AG09309 (cell line): ENCODE data around the gene ALX3.

Experiments used
- DNase-seq: peaks from one replicate; pipeline ENCODE4 v3.0.0-alpha.2; 2010; ENCODE audit warnings: low read depth
- H3K4me3 ChIP-seq: 2 replicates; pipeline ENCODE4 v1.5.1; 2011; ENCODE audit warnings: mild to moderate bottlenecking, low read depth, low read length, moderate library complexity; ENCODE audit not compliant: control insufficient read depth
- TF ChIP-seq, protein P1 (sequence below): IDR thresholded peaks from 2 replicates; pipeline ENCODE4 v1.5.1; 2011; ENCODE audit warnings: mild to moderate bottlenecking, low read depth, low read length, inconsistent platforms; ENCODE audit not compliant: insufficient read depth, control insufficient read depth; ENCODE audit errors: missing control alignments

The ALX3 gene

DNA sequence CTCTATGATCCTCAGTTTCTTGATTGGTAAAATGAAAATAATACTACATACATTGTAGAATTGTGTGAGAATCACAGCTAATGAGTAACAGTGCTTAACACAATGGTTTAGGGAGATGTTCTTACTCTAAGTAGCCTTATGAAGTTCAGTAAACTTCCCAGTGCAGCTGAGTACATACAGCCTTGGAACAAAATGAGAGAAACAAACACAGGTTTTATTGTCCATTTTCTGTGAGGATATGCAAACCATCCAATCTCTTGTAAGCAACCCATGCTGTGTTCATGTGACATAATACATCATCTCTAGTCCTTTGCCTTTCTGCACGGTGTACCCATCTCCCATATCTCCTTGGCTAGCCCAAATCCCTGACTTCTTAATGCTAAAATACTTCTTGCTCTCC lies 50.7 kb downstream of the ALX3 start:
- no peak overlapping the region for H3K4me3 ChIP-seq
- DNase-seq = no peak
- TF ChIP-seq, protein P1, sequence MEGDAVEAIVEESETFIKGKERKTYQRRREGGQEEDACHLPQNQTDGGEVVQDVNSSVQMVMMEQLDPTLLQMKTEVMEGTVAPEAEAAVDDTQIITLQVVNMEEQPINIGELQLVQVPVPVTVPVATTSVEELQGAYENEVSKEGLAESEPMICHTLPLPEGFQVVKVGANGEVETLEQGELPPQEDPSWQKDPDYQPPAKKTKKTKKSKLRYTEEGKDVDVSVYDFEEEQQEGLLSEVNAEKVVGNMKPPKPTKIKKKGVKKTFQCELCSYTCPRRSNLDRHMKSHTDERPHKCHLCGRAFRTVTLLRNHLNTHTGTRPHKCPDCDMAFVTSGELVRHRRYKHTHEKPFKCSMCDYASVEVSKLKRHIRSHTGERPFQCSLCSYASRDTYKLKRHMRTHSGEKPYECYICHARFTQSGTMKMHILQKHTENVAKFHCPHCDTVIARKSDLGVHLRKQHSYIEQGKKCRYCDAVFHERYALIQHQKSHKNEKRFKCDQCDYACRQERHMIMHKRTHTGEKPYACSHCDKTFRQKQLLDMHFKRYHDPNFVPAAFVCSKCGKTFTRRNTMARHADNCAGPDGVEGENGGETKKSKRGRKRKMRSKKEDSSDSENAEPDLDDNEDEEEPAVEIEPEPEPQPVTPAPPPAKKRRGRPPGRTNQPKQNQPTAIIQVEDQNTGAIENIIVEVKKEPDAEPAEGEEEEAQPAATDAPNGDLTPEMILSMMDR = no peak

DNA sequence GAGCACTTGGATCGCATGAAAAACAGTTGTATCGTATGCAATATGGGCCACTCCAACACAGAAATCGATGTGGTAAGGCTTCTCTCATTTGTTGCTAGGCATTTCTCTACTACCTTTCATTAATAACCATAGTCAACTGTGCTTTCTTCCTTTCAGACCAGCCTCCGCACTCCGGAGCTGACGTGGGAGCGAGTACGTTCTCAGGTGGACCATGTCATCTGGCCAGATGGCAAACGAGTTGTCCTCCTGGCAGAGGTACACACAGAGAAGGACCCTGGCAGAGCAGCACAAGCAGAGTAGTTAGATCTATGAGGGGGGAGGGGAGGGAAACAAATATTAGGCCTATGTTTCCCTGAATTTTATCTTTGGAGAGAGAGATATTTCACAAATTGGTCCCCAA lies 52.1 kb downstream of the ALX3 start:
- TF ChIP-seq, protein P1 = no peak
- DNase-seq = no peak
- no peak overlapping the region for H3K4me3 ChIP-seq

DNA sequence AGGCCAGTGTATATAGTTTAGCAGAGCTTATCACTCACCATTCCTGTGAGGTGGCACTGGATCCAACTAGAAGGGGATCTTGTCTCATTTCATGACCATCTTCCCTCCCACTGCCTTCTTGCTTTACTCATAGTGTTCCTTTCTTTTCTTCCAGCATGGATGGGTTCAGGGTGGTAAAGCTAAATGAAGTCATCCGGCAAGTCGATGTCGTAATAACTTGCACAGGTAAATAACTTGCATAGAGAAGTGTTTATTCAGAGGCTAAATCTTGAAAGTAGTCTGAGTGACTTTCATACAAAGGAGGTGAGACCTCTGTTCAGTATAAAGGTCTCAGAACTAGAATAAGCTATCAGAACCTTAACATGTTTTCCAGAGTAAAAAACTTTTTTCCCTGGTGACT lies 52.7 kb downstream of the ALX3 start:
- no peak overlapping the region for H3K4me3 ChIP-seq
- TF ChIP-seq, protein P1 = no peak
- no peak for DNase-seq

DNA sequence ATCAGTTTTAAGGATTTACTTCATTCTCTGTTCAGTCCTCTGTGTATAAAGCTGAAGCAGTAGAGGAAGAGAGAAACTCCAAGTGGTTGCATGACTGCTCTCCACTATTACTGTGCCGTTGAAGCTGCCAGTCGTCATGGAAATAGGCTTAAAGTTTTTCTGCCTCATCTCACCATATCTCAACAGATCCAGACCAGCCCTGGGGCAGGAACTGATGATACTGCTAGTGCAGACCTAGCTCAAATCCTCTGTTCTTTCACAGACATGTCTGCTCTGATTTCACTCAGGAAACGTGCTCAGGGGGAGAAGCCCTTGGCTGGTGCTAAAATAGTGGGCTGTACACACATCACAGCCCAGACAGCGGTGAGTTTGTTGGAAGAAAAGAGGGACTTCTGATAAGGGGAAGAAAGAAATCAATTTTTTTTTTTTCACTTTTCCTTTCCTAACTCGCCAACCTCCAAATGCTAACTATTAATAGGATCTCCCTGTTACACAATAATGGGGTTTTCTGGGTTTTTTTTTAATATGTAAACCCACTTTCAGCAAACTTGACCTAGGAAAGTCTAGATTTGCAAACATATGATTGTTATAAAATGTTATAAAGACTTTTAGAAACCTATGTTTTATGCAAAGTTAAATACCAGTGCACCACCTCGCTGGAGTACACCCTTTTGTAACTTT lies 58.2 kb downstream of the ALX3 start:
- no peak overlapping the region for H3K4me3 ChIP-seq
- no peak for DNase-seq
- TF ChIP-seq, protein P1 = no peak

DNA sequence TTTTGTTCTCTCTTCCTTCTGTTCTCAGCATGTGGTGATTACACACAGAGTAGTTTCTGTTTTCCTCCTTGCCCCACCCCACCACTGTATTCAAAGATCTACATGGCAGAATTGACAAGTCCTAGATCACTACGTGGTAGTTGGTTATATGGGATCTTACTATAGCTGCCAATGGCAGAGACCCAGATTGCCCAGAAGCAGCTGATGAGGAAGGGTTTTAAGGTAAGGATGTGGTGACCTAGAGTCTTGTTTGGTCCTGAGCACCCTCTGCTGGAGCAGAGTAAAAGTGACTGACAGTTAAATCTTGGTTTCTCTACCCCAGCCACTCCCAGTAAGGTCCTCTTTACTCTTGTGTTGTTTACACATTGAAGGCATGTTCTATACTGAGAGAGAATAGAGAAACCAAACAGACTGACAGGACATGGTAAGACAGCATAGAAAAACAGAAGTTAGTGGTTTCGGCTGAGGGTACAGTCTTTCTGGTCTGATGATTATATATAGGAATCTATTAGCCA lies 58.9 kb downstream of the ALX3 start:
- no peak for DNase-seq
- TF ChIP-seq, protein P1 = peak; percentile 63
- H3K4me3 ChIP-seq = no peak overlapping the region
